GM23338 (cell line): ENCODE data around the gene NCK2. TPM values are rescaled to one million over a fixed set of nuclear protein-coding genes. Genes with fewer than 3 reads are reported as not detected.

Experiments
- ATAC-seq: fragments of 200-7000 bp; cut with Tn5 transposase; 3 replicates; pipeline ENCODE4 v1.9.1; 2020
- DNase-seq: peaks from one replicate; pipeline ENCODE4 v3.0.0-alpha.2; 2015; ENCODE audit warnings: low spot score
- H2AFZ ChIP-seq: fragments of 200-600 bp; sonication (generic); 2 replicates; pipeline ENCODE4 v1.8.0; 2016; ENCODE audit warnings: antibody characterized with exemption, mild to moderate bottlenecking, moderate library complexity
- H3F3A ChIP-seq: fragments of 200-600 bp; sonication (generic); replicated peaks from 2 replicates; pipeline ENCODE4 v1.8.0; 2017; ENCODE audit warnings: antibody characterized with exemption, mixed run types, low read depth
- H3K27ac ChIP-seq: fragments of 200-600 bp; sonication (generic); 2 replicates; pipeline ENCODE4 v1.6.1; 2016; ENCODE audit warnings: low read depth
- H3K27me3 ChIP-seq: fragments of 200-600 bp; sonication (generic); 2 replicates; pipeline ENCODE4 v1.8.0; 2016; ENCODE audit warnings: mild to moderate bottlenecking, mixed run types, moderate library complexity; ENCODE audit not compliant: insufficient read depth
- H3K36me3 ChIP-seq: fragments of 200-600 bp; sonication (generic); 2 replicates; pipeline ENCODE4 v1.8.0; 2016; ENCODE audit warnings: mild to moderate bottlenecking; ENCODE audit not compliant: insufficient read depth
- H3K4me1 ChIP-seq: fragments of 200-600 bp; sonication (generic); 2 replicates; pipeline ENCODE4 v1.8.0; 2016; ENCODE audit warnings: mild to moderate bottlenecking, moderate library complexity; ENCODE audit not compliant: insufficient read depth
- H3K4me2 ChIP-seq: fragments of 200-600 bp; sonication (generic); 2 replicates; pipeline ENCODE4 v1.7.1; 2017; ENCODE audit warnings: mixed run types
- H3K4me3 ChIP-seq: fragments of 200-600 bp; sonication (generic); 2 replicates; pipeline ENCODE4 v1.6.1; 2016; ENCODE audit warnings: mixed run types
- H3K79me2 ChIP-seq: fragments of 200-600 bp; sonication (generic); replicated peaks from 2 replicates; pipeline ENCODE4 v1.8.0; 2017; ENCODE audit warnings: mild to moderate bottlenecking; ENCODE audit not compliant: insufficient read depth
- H3K9me2 ChIP-seq: fragments of 200-600 bp; sonication (generic); 2 replicates; pipeline ENCODE4 v1.8.0; 2017; ENCODE audit not compliant: insufficient read depth
- H4K20me1 ChIP-seq: fragments of 200-600 bp; sonication (generic); replicated peaks from 2 replicates; pipeline ENCODE4 v1.8.0; 2017; ENCODE audit warnings: mild to moderate bottlenecking; ENCODE audit not compliant: insufficient read depth
- H3K27ac Mint-ChIP-seq: 2 replicates; pipeline ENCODE4 v1.8.0; 2020; ENCODE audit warnings: inconsistent platforms, mild to moderate bottlenecking, moderate library complexity, mixed read lengths
- H3K27me3 Mint-ChIP-seq: 3 replicates; pipeline ENCODE4 v1.8.0; 2022; ENCODE audit warnings: low read depth, mild to moderate bottlenecking, moderate library complexity, mixed read lengths, inconsistent platforms; ENCODE audit not compliant: insufficient read depth, poor library complexity
- H3K36me3 Mint-ChIP-seq: 3 replicates; pipeline ENCODE4 v1.8.0; 2021; ENCODE audit warnings: low read depth, mild to moderate bottlenecking, inconsistent platforms, moderate library complexity, mixed read lengths
- H3K4me1 Mint-ChIP-seq: 3 replicates; pipeline ENCODE4 v1.8.0; 2020; ENCODE audit warnings: mild to moderate bottlenecking, inconsistent platforms, mixed read lengths
- H3K4me3 Mint-ChIP-seq: 3 replicates; pipeline ENCODE4 v1.8.0; 2021; ENCODE audit warnings: moderate library complexity, mild to moderate bottlenecking, inconsistent platforms, mixed read lengths
- H3K9me3 Mint-ChIP-seq: 3 replicates; pipeline ENCODE4 v1.8.0; 2020; ENCODE audit warnings: moderate library complexity, mild to moderate bottlenecking, inconsistent platforms, mixed read lengths
- CREB1 ChIP-seq: fragments of 250-450 bp; sonication (Bioruptor Pico); IDR thresholded peaks from 2 replicates; pipeline ENCODE4 v1.5.0; 2020; ENCODE audit warnings: low read depth, mild to moderate bottlenecking, moderate library complexity
- CTCF ChIP-seq, 2 experiments: fragments of 200-600 bp in 1 of 2; sonication (generic) in 1 of 2; conservative IDR thresholded peaks; 2 replicates each; pipeline versions ENCODE4 v1.5.1 to v1.6.1; 2016 to 2017; ENCODE audit warnings: antibody characterized with exemption in 2 of 2, low read depth in 2 of 2, mild to moderate bottlenecking in 2 of 2, moderate library complexity in 1 of 2
- ETS1 ChIP-seq: IDR thresholded peaks from 2 replicates; pipeline ENCODE4 v1.6.1; 2016; ENCODE audit warnings: antibody characterized with exemption
- EZH2 ChIP-seq: fragments of 200-600 bp; sonication (generic); IDR thresholded peaks from one replicate; pipeline ENCODE4 v1.8.0; 2017; ENCODE audit warnings: antibody characterized with exemption, mild to moderate bottlenecking, low read depth; ENCODE audit not compliant: unreplicated experiment
- EZH2phosphoT487 ChIP-seq: fragments of 200-600 bp; sonication (generic); IDR thresholded peaks from one replicate; pipeline ENCODE4 v1.8.1; 2018; ENCODE audit warnings: antibody characterized with exemption; ENCODE audit not compliant: unreplicated experiment
- JUNB ChIP-seq: IDR thresholded peaks from one replicate; pipeline ENCODE4 v1.6.1; 2016; ENCODE audit warnings: antibody characterized with exemption; ENCODE audit not compliant: unreplicated experiment
- NANOG ChIP-seq: IDR thresholded peaks from 2 replicates; pipeline ENCODE4 v1.6.1; 2016; ENCODE audit warnings: antibody characterized with exemption, borderline replicate concordance
- POLR2AphosphoS5 ChIP-seq: IDR thresholded peaks from 2 replicates; pipeline ENCODE4 v1.6.1; 2016; ENCODE audit warnings: antibody characterized with exemption, low read depth
- STAT1 ChIP-seq: IDR thresholded peaks from one replicate; pipeline ENCODE4 v1.6.1; 2016; ENCODE audit warnings: antibody characterized with exemption; ENCODE audit not compliant: unreplicated experiment
- ZNF114 ChIP-seq: fragments of 250-450 bp; sonication (Bioruptor Pico); IDR thresholded peaks from 2 replicates; pipeline ENCODE4 v1.5.0; 2020; ENCODE audit warnings: mild to moderate bottlenecking, moderate library complexity
- ZNF331 ChIP-seq: fragments of 250-450 bp; sonication (Bioruptor Pico); IDR thresholded peaks from 2 replicates; pipeline ENCODE4 v1.5.0; 2020; ENCODE audit warnings: low read depth, mild to moderate bottlenecking, moderate library complexity
- polyA plus RNA-seq: library from polyadenylated mRNA; unstranded; fragments of >200 nt; fragmentation: Nextera tagmentation; extraction: Ambion mirVana; gene quantifications from 2 replicates; pipeline ENCODE4 v1.2.1, GENCODE V29; 2016
- total RNA-seq: library from RNA; depleted of rRNA; stranded (reverse); fragments of >200 nt; shearing (Covaris generic); gene quantifications from 2 replicates; pipeline ENCODE4 v1.2.3, GENCODE V29; 2014
- TF ChIP-seq, protein P1 (sequence below): IDR thresholded peaks from one replicate; pipeline ENCODE4 v1.6.1; 2018; ENCODE audit warnings: antibody characterized with exemption; ENCODE audit not compliant: unreplicated experiment
- TF ChIP-seq, protein P2 (sequence below): fragments of 250-450 bp; sonication (Bioruptor Pico); IDR thresholded peaks from 2 replicates; pipeline ENCODE4 v1.5.0; 2020; ENCODE audit warnings: mild to moderate bottlenecking, moderate library complexity

Gene NCK2
- total and polyA plus RNA-seq, 2 experiments from 2014 or later = 26.9 to 59.9 TPM

DNA sequence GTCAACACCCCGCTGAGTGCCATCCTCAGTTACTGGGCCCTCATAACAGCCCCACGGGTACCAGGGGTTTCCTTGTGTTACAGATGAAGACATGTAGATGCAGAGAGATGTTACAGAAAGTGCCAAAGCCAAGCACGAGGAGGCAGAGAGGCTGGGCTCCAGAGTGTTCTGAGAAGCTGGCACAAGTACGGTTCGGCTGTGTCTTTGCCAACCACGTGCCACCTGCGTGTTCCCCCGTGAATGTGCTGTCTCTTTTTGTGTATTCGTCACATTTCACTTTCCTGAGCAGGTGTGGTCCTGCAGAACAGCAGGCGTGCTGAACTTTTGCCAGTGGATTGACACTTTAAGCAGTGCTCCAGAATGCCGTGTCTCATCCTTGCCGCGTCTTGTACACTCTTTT, 124.6 kb downstream of the NCK2 start:
- no peaks in the 10 kb centered on the region for H3K36me3 Mint-ChIP-seq
- ATAC-seq (no peak), DNase-seq (no peak)
- Histone ChIP-seq H3K27ac (no peak overlapping the region), H3K27me3 (no peaks in the 10 kb centered on the region), H3K36me3 (no peaks in the 10 kb centered on the region), H3K4me2 (no peak overlapping the region), H2AFZ (no peak overlapping the region), H3K4me1 (peaks cover 4% of the 10 kb centered on the region; the same call in 1 of the 2 replicates), H3K79me2 (peaks cover 52% of the 10 kb centered on the region), H3K9me2 (no peaks in the 10 kb centered on the region), H3K4me3 (no peak overlapping the region), H4K20me1 (peaks cover 5% of the 10 kb centered on the region), H3F3A (no peaks in the 10 kb centered on the region)
- H3K9me3 Mint-ChIP-seq = no peaks in the 10 kb centered on the region
- peaks cover 41% of the 10 kb centered on the region for H3K4me1 Mint-ChIP-seq
- no peak overlapping the region for H3K27ac Mint-ChIP-seq
- H3K27me3 Mint-ChIP-seq = no peaks in the 10 kb centered on the region
- TF ChIP-seq CTCF (conservative IDR thresholded peaks at IDR 0.05; ENCODE audit: low read depth in 2 of 2) (no peak), ETS1 (no peak), JUNB (no peak), EZH2 (no peak), EZH2phosphoT487 (no peak), ZNF114 (CRISPR knock-in tag) (no peak), CREB1 (CRISPR knock-in tag) (no peak), POLR2AphosphoS5 (no peak), NANOG (no peak), ZNF331 (no peak), STAT1 (no peak)
- TF ChIP-seq, protein P1, sequence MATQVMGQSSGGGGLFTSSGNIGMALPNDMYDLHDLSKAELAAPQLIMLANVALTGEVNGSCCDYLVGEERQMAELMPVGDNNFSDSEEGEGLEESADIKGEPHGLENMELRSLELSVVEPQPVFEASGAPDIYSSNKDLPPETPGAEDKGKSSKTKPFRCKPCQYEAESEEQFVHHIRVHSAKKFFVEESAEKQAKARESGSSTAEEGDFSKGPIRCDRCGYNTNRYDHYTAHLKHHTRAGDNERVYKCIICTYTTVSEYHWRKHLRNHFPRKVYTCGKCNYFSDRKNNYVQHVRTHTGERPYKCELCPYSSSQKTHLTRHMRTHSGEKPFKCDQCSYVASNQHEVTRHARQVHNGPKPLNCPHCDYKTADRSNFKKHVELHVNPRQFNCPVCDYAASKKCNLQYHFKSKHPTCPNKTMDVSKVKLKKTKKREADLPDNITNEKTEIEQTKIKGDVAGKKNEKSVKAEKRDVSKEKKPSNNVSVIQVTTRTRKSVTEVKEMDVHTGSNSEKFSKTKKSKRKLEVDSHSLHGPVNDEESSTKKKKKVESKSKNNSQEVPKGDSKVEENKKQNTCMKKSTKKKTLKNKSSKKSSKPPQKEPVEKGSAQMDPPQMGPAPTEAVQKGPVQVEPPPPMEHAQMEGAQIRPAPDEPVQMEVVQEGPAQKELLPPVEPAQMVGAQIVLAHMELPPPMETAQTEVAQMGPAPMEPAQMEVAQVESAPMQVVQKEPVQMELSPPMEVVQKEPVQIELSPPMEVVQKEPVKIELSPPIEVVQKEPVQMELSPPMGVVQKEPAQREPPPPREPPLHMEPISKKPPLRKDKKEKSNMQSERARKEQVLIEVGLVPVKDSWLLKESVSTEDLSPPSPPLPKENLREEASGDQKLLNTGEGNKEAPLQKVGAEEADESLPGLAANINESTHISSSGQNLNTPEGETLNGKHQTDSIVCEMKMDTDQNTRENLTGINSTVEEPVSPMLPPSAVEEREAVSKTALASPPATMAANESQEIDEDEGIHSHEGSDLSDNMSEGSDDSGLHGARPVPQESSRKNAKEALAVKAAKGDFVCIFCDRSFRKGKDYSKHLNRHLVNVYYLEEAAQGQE = no peak
- TF ChIP-seq, protein P2, sequence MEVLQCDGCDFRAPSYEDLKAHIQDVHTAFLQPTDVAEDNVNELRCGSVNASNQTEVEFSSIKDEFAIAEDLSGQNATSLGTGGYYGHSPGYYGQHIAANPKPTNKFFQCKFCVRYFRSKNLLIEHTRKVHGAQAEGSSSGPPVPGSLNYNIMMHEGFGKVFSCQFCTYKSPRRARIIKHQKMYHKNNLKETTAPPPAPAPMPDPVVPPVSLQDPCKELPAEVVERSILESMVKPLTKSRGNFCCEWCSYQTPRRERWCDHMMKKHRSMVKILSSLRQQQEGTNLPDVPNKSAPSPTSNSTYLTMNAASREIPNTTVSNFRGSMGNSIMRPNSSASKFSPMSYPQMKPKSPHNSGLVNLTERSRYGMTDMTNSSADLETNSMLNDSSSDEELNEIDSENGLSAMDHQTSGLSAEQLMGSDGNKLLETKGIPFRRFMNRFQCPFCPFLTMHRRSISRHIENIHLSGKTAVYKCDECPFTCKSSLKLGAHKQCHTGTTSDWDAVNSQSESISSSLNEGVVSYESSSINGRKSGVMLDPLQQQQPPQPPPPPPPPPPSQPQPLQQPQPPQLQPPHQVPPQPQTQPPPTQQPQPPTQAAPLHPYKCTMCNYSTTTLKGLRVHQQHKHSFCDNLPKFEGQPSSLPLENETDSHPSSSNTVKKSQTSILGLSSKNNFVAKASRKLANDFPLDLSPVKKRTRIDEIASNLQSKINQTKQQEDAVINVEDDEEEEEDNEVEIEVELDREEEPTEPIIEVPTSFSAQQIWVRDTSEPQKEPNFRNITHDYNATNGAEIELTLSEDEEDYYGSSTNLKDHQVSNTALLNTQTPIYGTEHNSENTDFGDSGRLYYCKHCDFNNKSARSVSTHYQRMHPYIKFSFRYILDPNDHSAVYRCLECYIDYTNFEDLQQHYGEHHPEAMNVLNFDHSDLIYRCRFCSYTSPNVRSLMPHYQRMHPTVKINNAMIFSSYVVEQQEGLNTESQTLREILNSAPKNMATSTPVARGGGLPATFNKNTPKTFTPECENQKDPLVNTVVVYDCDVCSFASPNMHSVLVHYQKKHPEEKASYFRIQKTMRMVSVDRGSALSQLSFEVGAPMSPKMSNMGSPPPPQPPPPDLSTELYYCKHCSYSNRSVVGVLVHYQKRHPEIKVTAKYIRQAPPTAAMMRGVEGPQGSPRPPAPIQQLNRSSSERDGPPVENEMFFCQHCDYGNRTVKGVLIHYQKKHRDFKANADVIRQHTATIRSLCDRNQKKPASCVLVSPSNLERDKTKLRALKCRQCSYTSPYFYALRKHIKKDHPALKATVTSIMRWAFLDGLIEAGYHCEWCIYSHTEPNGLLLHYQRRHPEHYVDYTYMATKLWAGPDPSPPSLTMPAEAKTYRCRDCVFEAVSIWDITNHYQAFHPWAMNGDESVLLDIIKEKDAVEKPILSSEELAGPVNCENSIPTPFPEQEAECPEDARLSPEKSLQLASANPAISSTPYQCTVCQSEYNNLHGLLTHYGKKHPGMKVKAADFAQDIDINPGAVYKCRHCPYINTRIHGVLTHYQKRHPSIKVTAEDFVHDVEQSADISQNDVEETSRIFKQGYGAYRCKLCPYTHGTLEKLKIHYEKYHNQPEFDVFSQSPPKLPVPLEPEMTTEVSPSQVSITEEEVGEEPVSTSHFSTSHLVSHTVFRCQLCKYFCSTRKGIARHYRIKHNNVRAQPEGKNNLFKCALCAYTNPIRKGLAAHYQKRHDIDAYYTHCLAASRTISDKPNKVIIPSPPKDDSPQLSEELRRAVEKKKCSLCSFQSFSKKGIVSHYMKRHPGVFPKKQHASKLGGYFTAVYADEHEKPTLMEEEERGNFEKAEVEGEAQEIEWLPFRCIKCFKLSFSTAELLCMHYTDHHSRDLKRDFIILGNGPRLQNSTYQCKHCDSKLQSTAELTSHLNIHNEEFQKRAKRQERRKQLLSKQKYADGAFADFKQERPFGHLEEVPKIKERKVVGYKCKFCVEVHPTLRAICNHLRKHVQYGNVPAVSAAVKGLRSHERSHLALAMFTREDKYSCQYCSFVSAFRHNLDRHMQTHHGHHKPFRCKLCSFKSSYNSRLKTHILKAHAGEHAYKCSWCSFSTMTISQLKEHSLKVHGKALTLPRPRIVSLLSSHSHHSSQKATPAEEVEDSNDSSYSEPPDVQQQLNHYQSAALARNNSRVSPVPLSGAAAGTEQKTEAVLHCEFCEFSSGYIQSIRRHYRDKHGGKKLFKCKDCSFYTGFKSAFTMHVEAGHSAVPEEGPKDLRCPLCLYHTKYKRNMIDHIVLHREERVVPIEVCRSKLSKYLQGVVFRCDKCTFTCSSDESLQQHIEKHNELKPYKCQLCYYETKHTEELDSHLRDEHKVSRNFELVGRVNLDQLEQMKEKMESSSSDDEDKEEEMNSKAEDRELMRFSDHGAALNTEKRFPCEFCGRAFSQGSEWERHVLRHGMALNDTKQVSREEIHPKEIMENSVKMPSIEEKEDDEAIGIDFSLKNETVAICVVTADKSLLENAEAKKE (CRISPR knock-in tag) = no peak
- H3K4me3 Mint-ChIP-seq = no peak overlapping the region
